GM19193 (cell line): ENCODE results near the gene RSPH6A.

ENCODE experiments used
- POLR2A ChIP-seq: IDR thresholded peaks from 4 replicates; pipeline ENCODE4 v1.6.1; 2011; ENCODE audit not compliant: insufficient read depth, insufficient read length; ENCODE audit errors: extremely low read depth

RSPH6A gene

GRCh38 chr19:45794627-45795026, 20.5 kb downstream of the RSPH6A start:
- TF ChIP-seq POLR2A: no peak

GRCh38 chr19:45793876-45794275, 21.2 kb downstream of the RSPH6A start:
- TF ChIP-seq POLR2A: no peak

GRCh38 chr19:45793178-45793564, 21.9 kb downstream of the RSPH6A start:
- TF ChIP-seq POLR2A: no peak

DNA sequence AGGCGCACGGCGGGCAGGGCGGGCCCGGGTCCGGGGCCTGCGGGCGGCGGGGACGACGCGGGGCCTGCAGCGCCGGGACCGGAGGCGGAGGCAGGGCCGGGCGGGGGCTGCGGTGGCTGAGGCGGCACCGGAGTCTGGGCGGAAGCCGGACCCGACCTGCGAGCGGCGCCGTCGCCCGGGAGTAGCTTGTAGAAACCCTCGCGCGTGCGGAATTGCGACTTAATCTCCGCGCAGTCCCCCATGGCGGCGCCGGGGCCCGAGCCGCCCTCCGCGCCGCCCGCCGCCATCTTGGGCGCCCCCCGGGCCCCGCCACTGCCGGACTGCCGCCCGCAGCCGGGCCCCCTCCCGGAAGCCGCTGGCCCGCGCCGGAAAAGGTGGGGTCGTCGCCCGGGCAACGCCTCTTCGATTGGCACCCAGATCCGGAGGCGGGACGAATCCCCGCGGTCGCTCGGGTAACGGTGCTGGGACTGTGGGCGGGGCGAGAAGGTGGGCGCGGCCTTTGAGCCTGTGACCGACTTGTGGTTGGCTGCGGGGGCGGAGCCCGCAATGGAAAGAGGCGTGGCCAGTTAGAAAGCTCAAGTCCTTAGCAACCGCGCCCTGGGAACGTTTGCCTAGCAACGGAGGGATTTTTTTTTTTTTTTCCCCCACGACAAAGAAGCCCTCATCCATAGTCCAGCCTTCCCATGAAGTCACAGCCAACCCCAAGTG, 22.5 kb downstream of the RSPH6A start, which contains the start of gene DMWD:
Gene DMWD, minus strand, starts transcription at position 376 of the 708 bp plus-strand sequence. Its CDS starts 89 bp downstream, at position 287.
- TF ChIP-seq POLR2A: peak; percentile 82

DNA sequence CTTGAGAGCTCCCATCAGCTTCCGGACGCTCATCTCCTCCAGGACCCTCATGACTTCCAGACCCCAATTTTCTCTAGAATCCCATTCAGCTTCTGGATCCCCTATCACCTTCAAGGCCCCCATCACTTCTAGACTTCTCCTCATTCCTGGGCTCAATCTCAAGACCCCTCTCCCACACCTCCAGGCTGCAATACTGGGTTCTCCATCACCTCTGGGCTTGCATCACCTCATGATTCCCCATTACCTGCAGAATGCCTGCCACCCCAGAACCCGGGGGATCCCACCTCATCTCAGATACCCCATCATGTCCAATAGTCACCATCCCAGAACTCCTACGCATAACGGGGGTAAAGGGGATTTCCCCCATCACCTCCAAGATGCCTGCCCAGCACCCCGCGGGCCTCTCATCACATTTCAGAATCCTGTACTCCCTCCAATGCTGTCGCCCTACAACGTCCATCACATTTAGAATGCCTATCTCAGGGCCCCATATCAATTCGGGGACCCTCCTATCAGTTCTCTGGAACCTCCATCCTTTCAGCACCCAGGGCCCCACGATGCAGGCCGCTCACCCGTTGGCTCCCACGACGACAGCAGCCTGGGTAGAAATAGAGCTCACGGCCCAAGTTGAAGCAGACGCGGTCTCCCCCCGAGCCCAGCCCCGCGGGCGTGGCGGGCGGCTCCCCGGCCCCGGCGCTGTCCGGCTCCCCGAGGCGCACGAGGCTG, 23.2 kb downstream of the RSPH6A start:
- no peak for TF ChIP-seq POLR2A

- TF ChIP-seq POLR2A: no peak
Observed at GRCh38 chr19:45790942-45791341, 24.2 kb downstream of the RSPH6A start.

DNA sequence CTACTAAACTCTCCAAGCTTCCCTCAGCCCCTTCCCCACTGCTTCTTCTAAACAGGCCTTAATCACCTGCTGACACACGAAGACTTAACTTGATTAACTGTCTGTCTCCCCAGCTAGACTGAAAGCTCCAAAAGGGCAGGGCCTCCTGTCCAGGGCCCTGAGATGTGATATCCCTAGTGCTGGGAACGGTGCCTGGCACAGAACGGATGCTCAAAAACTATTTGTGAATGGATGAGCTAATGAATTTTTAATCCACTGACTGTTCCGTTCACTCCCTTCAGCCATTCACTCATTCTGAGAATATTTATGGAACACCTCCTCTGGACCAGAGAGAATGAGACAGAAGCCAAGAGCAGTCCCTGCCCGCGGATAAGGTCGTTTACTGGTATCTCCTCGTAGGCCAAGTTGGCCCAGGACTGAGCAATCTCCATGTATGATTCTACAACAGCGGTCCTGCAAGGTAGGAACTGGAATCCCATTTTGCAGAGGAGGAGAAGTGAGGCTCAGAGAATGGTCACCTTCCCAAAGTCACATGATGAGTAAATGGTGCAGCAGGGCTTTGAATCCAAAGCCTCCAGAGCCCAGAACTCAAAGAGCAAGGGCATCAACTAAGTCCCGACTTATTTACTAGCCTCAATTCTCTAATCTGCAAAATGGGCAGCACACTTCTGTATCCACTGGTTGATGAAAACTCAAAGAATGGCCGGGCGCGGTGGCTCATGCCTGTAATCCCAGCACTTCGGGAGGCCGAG, 25.9 kb downstream of the RSPH6A start:
- TF ChIP-seq POLR2A: no peak

- no peak for TF ChIP-seq POLR2A
Observed at GRCh38 chr19:45786533-45786894, 28.6 kb downstream of the RSPH6A start.

- TF ChIP-seq POLR2A: no peak
Observed at GRCh38 chr19:45785781-45786532, 29.2 kb downstream of the RSPH6A start.

GRCh38 chr19:45785097-45785496, 30.0 kb downstream of the RSPH6A start:
- no peak for TF ChIP-seq POLR2A

DNA sequence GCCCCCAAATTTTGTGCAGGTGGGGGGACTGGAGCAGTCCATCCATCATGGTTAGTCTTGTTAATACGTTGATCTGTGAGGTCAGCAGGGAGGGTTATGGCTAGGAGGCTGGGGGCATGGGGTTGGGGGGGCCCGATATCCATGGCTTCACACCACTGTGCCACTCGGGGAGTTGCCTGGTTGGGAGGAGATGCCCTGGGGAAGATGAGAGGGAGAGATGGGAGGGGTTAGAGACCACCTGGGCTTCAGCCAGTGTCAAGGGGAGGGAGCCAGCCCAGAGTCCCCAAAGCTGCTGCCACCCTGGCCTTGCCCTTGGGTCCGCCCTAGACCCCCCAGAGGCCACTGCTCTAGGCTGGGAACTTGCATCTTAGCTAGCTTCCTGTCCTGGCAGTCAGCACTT, 31.0 kb downstream of the RSPH6A start:
- TF ChIP-seq POLR2A: no peak

GRCh38 chr19:45782820-45783785, 32.0 kb downstream of the RSPH6A start:
- no peak for TF ChIP-seq POLR2A

DNA sequence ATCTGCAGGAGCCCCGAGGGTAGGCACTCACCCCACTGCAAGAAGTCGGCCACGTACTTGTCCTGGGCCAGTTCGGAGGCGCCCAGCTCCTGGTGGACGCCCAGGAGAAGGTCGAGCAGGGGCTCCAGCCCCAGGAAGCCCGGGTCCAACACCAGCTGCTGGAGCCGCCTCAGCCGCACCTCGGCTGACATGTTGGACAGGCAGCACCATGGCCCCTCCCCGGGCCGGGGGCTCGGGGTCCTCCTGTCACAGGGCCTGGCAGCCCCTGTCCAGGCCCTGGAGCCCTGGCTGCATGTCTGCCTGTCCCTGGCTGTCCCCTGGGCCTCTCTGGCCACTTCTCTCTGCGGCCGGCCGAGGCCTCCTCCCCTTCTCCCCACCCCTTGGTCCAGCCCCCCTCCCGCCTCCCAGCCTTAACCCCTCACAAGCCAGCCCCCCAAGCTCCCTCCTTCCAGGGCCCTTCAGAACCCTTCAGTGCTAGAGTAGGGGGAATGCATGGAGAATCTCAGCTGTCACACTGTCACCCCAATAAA, 32.9 kb downstream of the RSPH6A start, which contains the start of gene DMPK:
Gene DMPK, minus strand, starts transcription at position 329 of the 530 bp plus-strand sequence. Its CDS starts 138 bp downstream, at position 191.
- TF ChIP-seq POLR2A: no peak
